ENCODE data around the gene CPD.

Gene CPD

GRCh38 chr17:30424471-30424870 lies 45.7 kb downstream of the CPD start:
- no peaks in the 10 kb centered on the region for H3K9me3 ChIP-seq (ENCODE audit: control insufficient read depth, low read length)
- no peak overlapping the region for H3K9ac ChIP-seq
- H3K27me3 ChIP-seq (ENCODE audit: control insufficient read depth, insufficient read depth, low read length): no peaks in the 10 kb centered on the region
- H3K4me1 ChIP-seq: no peaks in the 10 kb centered on the region
- no peak overlapping the region for H3K4me2 ChIP-seq (ENCODE audit: low read length)
- no peaks in the 10 kb centered on the region for H3K36me3 ChIP-seq (ENCODE audit: control insufficient read depth, insufficient read depth, low read length)
- no peak overlapping the region for H2AFZ ChIP-seq
- no peaks in the 10 kb centered on the region for H3K79me2 ChIP-seq
- H3K27ac ChIP-seq: no peak overlapping the region
- TF ChIP-seq CTCF (IDR thresholded peaks at IDR 0.05): no peak
- H3K4me3 ChIP-seq (ENCODE audit: low read depth, low read length): no peak overlapping the region

GRCh38 chr17:30426292-30426691 lies 47.6 kb downstream of the CPD start:
- no peak overlapping the region for H3K4me2 ChIP-seq (ENCODE audit: low read length)
- H2AFZ ChIP-seq: no peak overlapping the region
- no peaks in the 10 kb centered on the region for H3K36me3 ChIP-seq (ENCODE audit: control insufficient read depth, insufficient read depth, low read length)
- TF ChIP-seq CTCF (IDR thresholded peaks at IDR 0.05): no peak
- H3K4me1 ChIP-seq: no peaks in the 10 kb centered on the region
- no peak overlapping the region for H3K4me3 ChIP-seq (ENCODE audit: low read depth, low read length)
- H3K9ac ChIP-seq: no peak overlapping the region
- no peaks in the 10 kb centered on the region for H3K27me3 ChIP-seq (ENCODE audit: control insufficient read depth, insufficient read depth, low read length)
- H3K9me3 ChIP-seq (ENCODE audit: control insufficient read depth, low read length): no peaks in the 10 kb centered on the region
- no peaks in the 10 kb centered on the region for H3K79me2 ChIP-seq
- no peak overlapping the region for H3K27ac ChIP-seq

- Histone ChIP-seq H3K27me3 (ENCODE audit: control insufficient read depth, insufficient read depth, low read length) (no peaks in the 10 kb centered on the region), H3K4me1 (no peaks in the 10 kb centered on the region), H3K36me3 (ENCODE audit: control insufficient read depth, insufficient read depth, low read length) (no peaks in the 10 kb centered on the region), H3K9ac (no peak overlapping the region), H2AFZ (no peak overlapping the region), H3K4me3 (ENCODE audit: low read depth, low read length) (no peak overlapping the region), H3K9me3 (ENCODE audit: control insufficient read depth, low read length) (no peaks in the 10 kb centered on the region), H3K4me2 (ENCODE audit: low read length) (no peak overlapping the region), H3K27ac (no peak overlapping the region), H3K79me2 (no peaks in the 10 kb centered on the region)
- no peak for TF ChIP-seq CTCF (IDR thresholded peaks at IDR 0.05)
Observed at GRCh38 chr17:30427611-30428010, 48.9 kb downstream of the CPD start.

DNA sequence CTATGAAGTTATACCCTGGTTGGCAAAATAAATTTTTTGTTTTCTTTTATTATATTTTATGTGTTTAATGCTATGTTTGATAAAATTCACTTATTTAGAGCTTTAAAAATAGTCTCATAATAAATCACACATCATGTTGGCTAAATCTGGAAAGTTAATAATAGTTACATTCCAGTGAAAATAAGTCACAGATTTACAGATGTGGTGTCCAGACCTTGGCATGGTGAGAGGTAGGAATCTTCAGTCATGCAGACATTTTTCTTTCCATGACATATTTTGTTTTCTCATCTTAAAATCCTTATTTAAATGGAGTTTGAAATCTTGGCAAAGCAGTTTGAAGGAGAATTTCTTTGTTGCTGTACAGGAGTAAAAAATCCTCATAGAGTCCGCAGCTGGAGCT lies 50.4 kb downstream of the CPD start:
- Histone ChIP-seq H3K4me2 (ENCODE audit: low read length) (no peak overlapping the region), H3K27me3 (ENCODE audit: control insufficient read depth, insufficient read depth, low read length) (no peaks in the 10 kb centered on the region), H3K4me3 (ENCODE audit: low read depth, low read length) (no peak overlapping the region), H3K79me2 (no peaks in the 10 kb centered on the region), H3K4me1 (no peaks in the 10 kb centered on the region), H2AFZ (no peak overlapping the region), H3K27ac (no peak overlapping the region), H3K9ac (no peak overlapping the region), H3K9me3 (ENCODE audit: control insufficient read depth, low read length) (no peaks in the 10 kb centered on the region), H3K36me3 (ENCODE audit: control insufficient read depth, insufficient read depth, low read length) (no peaks in the 10 kb centered on the region)
- TF ChIP-seq CTCF (IDR thresholded peaks at IDR 0.05): no peak

GRCh38 chr17:30433514-30433913 lies 54.8 kb downstream of the CPD start:
- TF ChIP-seq CTCF (IDR thresholded peaks at IDR 0.05): no peak
- Histone ChIP-seq H2AFZ (no peak overlapping the region), H3K9me3 (ENCODE audit: control insufficient read depth, low read length) (no peaks in the 10 kb centered on the region)

More at GRCh38 chr17:30433514-30433913, 54.8 kb downstream of the CPD start:
- no peak overlapping the region for H3K4me2 ChIP-seq (ENCODE audit: low read length)
- no peaks in the 10 kb centered on the region for H3K27me3 ChIP-seq (ENCODE audit: control insufficient read depth, insufficient read depth, low read length)
- H3K27ac ChIP-seq: no peak overlapping the region
- H3K4me1 ChIP-seq: no peaks in the 10 kb centered on the region
- no peak overlapping the region for H3K4me3 ChIP-seq (ENCODE audit: low read depth, low read length)
- H3K9ac ChIP-seq: no peak overlapping the region
- H3K79me2 ChIP-seq: no peaks in the 10 kb centered on the region
- H3K36me3 ChIP-seq (ENCODE audit: control insufficient read depth, insufficient read depth, low read length): no peaks in the 10 kb centered on the region
